ENCODE results near the gene C2orf78. TPM values are rescaled to one million over a fixed set of nuclear protein-coding genes. Genes with fewer than 3 reads are reported as not detected.
"Not testable (repeated sequence)": the region's sequence is repeated elsewhere in the genome, so short reads cannot be mapped to it uniquely, and the experiment has no call there.

C2orf78 gene, protein sequence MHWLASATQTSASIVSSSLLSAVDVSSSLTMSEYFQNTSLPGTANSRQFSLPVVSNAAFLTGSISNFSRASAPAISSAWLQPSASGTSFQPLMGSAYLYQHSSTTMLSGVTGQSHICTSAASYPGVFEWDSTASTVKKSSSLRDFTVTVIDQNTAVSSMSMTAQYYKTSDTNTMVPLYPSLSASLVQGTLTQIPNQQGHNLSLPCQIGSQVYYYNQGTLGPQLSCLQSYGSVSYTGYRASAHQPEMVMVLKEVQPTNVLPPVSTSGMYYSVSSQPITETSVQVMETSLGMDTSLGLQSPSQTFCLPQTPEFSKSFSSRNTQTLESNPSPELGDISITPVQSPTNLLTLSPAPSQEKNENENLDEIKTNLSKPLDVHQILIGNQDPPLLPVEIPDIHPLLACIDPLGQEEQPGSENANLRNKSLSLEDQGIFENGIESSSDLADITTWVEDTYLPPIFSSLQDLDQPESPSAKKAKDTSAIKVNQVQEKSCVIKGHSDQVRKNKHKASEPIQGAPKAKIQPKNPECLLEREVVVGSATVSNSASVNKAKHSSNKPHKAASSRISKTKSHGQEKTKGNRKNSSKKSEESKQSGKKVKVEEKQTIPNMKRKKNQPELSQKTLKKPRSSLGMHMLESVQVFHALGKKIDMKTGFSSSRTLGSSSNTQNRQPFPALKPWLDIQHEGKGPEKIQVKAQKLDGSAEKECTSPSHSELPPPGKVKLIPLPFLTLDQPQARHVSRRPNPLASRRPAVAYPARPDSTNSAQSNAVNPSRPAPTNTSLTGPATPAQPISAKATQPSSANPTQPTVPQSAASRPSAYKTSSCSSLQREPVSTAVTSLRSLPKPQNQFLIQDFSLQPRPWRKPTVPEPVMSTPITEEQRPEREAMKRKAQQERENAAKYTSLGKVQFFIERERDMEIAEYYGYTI
- total RNA-seq (not detected), polyA plus RNA-seq (not detected), total RNA-seq (not detected)

DNA sequence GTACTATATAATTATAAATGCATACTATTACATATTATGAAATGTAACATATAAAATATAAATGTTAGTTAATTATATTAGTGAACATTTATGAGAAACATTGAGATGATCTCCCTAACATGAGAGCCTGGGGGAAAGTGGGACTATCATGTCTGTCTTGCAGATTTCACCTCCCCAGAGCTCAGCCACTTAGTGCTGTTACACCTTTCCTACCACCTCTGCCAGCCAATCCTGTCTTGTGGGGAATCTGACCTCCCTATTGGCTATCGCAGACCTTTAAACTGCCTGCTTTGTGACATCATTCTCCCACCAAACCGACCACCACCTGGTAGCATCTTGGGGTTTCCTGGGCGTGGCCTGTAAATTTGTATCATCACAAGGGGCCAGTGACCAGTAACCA is at the start of gene C2orf78:
TSS of gene C2orf78 (plus strand) at position 301 of the 400 bp plus-strand sequence. CDS start 127 bp downstream, outside the sequence.
- H3K36me3 ChIP-seq (ENCODE audit: control insufficient read depth in 2 of 3, insufficient read depth in 3 of 3, low read length in 3 of 3); H3K27ac ChIP-seq (ENCODE audit: low read depth, low read length); CTCF ChIA-PET; H3K4me1 ChIP-seq (ENCODE audit: control insufficient read depth in 2 of 2, insufficient read depth in 2 of 2, low read length in 2 of 2); H3K27me3 ChIP-seq (ENCODE audit: control insufficient read depth in 2 of 2, insufficient read depth in 2 of 2, low read length in 2 of 2); H3K36me3 Mint-ChIP-seq; POLR2A ChIA-PET; H3K9me3 ChIP-seq (ENCODE audit: control insufficient read depth in 2 of 3, low read length in 3 of 3); H3K9me3 Mint-ChIP-seq; ATAC-seq; H3K4me3 ChIP-seq (ENCODE audit: low read length); H3K4me3 Mint-ChIP-seq; H3K27me3 Mint-ChIP-seq; DNase-seq; H3K27ac Mint-ChIP-seq: not testable (repeated sequence)
- peaks cover 3 to 14% (median 10%) of the 10 kb centered on the region in 7 donors for H3K4me1 Mint-ChIP-seq
- intact Hi-C loops (cut with micrococcal nuclease), result loop anchor here in 1 of 2 donors (10.0 kb wide), 1 partner anchor 549 kb away; the partner anchor contains the start of genes CCT7 and PRADC1

DNA sequence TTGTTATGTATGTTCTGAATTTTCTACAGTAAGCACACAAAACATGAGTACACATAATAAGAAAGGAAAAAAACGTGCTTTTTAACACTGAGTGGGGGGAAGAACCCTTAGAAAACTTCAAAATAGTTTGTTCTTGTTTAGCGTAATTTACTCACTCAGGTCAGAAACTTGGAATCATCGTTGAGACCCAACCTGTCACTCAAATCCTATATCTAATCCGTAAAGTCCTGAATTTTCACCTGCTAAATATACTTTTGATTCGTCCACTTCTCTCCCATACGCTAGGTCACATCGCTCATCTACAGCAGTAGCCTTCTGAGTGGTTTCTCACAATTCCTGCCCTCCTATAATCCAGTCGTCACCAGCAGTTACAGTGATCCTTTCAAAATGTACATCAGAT is 47.6 kb upstream of the C2orf78 start:
- peak overlapping the region; percentile 85 to 97 (median 91) for H3K27ac Mint-ChIP-seq
- POLR2A ChIA-PET, result interaction anchor here (0.9 to 1.9 kb wide), 6 partner anchors 44 to 720 kb away, joined by 5 to 8 read pairs (median 6); partner anchors contain the start of genes CCT7, INO80B, PRADC1 and STAMBP

DNA sequence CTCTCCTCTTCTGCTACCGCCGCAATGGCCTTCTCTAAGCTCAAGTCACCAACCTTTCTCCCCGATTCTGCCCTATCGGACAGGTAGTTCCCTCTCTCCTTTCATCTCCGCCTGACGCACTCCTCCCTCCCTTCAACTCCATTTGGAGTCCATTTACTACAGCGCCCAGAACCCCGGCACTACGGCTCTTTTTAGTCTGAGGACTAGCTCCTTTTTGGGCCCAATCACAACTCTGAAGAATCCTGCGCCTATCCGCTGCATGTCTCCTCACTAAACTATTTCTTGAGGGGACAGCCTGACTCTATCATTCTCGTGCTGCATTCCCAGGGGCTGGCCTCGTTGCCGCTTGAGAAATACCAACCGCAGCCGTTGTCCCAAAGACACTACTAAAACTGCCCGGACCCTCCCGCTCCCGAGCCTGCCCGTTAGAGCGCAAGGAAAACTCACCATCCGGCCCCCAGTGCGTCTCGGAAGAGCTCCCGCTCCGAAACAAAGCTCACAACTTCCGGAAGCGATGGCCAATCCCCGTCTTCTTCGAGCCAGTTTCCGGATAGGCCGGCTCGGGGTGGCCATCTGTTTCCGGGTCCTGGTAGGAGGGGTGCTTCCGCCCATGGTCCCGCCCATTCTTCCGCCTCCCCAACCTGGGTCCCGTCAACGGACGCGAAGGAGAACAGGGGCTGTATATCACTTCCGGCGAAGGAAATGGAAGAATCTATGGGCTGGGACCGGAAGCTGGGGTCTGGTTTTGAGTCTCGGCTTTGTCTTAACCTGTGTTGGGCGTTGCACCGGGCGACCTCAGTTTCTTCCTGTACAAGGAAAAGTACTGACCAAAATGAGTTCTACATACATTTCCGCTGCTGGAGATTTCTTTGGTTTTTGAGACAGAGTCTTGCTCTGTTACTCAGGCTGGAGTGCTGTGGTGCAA is 46.9 kb upstream of the C2orf78 start, which contains the start of gene TPRKB:
TSS of gene TPRKB (minus strand) at position 491 of the 925 bp plus-strand sequence. CDS start 2,776 bp downstream, outside the sequence.
- Histone ChIP-seq H3K9me3 (ENCODE audit: control insufficient read depth in 2 of 3, low read length in 3 of 3) (no peaks in the 10 kb centered on the region), H3K36me3 (ENCODE audit: control insufficient read depth in 2 of 3, insufficient read depth in 3 of 3, low read length in 3 of 3) (peaks cover 0 to 17% (median 4%) of the 10 kb centered on the region in 3 experiments), H3K27ac (ENCODE audit: low read depth, low read length) (peak within 1 kb of the TSS; percentile 67), H3K4me3 (ENCODE audit: low read length) (peak within 1 kb of the TSS; percentile 78), H3K27me3 (ENCODE audit: control insufficient read depth in 2 of 2, insufficient read depth in 2 of 2, low read length in 2 of 2) (no peaks in the 10 kb centered on the region), H3K4me1 (ENCODE audit: control insufficient read depth in 2 of 2, insufficient read depth in 2 of 2, low read length in 2 of 2) (peaks cover 8 to 14% of the 10 kb centered on the region in 2 donors)
- intact Hi-C loops (cut with micrococcal nuclease), result loop anchor here (1.0 to 5.0 kb wide), 21 partner anchors 43 to 917 kb away; partner anchors contain the start of genes C2orf81 (in 2 of the 2), DGUOK (in 2 of the 2), DUSP11 (in 2 of the 2) and SEMA4F (in 2 of the 2)
- ChIA-PET CTCF (interaction anchor here (0.6 to 1.4 kb wide), 2 partner anchors 12 to 560 kb away, joined by 3 read pairs; no protein-coding TSS in a partner anchor), POLR2A (interaction anchor here (0.6 to 1.9 kb wide), 17 partner anchors 20 to 789 kb away, joined by 3 to 8 read pairs (median 5); partner anchors contain the start of genes ALMS1, CCDC142, CCT7 and DQX1)
- peaks cover 10 to 31% (median 21%) of the 10 kb centered on the region in 7 donors for H3K4me1 Mint-ChIP-seq
- peak within 1 kb of the TSS; percentile 92 to 98 (median 98) for H3K4me3 Mint-ChIP-seq
- DNase-seq (peak; percentile 73 to 95 (median 94)), ATAC-seq (peak; percentile 99)
- peaks cover 0 to 8% (median 0%) of the 10 kb centered on the region in 11 donors for H3K9me3 Mint-ChIP-seq
- peaks cover 0 to 2% (median 0%) of the 10 kb centered on the region in 5 donors for H3K27me3 Mint-ChIP-seq
- peaks cover 0 to 36% (median 20%) of the 10 kb centered on the region in 5 donors for H3K36me3 Mint-ChIP-seq
- H3K27ac Mint-ChIP-seq, result peak within 1 kb of the TSS; percentile 85 to 97 (median 91)

More for the DNA sequence above, 47.6 kb upstream of the C2orf78 start:
- intact Hi-C loops (cut with micrococcal nuclease), result loop anchor here (2.0 to 5.0 kb wide), 6 partner anchors 190 to 916 kb away; partner anchors contain the start of genes BOLA3 (in 1 of the 2), DGUOK (in 1 of the 2), EXOC6B (in 1 of the 2) and MTHFD2 (in 1 of the 2)
- H3K4me3 ChIP-seq (ENCODE audit: low read length), result peak overlapping the region; percentile 78
- no peaks in the 10 kb centered on the region for H3K9me3 ChIP-seq (ENCODE audit: control insufficient read depth in 2 of 3, low read length in 3 of 3)
- peak overlapping the region; percentile 67 for H3K27ac ChIP-seq (ENCODE audit: low read depth, low read length)
- Mint-ChIP-seq H3K9me3 (peaks cover 0 to 8% (median 0%) of the 10 kb centered on the region in 11 donors), H3K36me3 (peaks cover 0 to 32% (median 12%) of the 10 kb centered on the region in 5 donors), H3K27me3 (peaks cover 0 to 2% (median 0%) of the 10 kb centered on the region in 5 donors), H3K4me1 (peaks cover 10 to 31% (median 21%) of the 10 kb centered on the region in 7 donors), H3K4me3 (peak overlapping the region; percentile 92 to 98 (median 98))
- H3K4me1 ChIP-seq (ENCODE audit: control insufficient read depth in 2 of 2, insufficient read depth in 2 of 2, low read length in 2 of 2), result peaks cover 8 to 14% of the 10 kb centered on the region in 2 donors
- peaks cover 4 to 24% (median 8%) of the 10 kb centered on the region in 3 experiments for H3K36me3 ChIP-seq (ENCODE audit: control insufficient read depth in 2 of 3, insufficient read depth in 3 of 3, low read length in 3 of 3)
- DNase-seq (no peak), ATAC-seq (no peak)
- CTCF ChIA-PET, result interaction anchor here (1.4 kb wide), 1 partner anchor 559 kb away, joined by 3 read pairs; no protein-coding TSS in a partner anchor
- H3K27me3 ChIP-seq (ENCODE audit: control insufficient read depth in 2 of 2, insufficient read depth in 2 of 2, low read length in 2 of 2), result no peaks in the 10 kb centered on the region

- Mint-ChIP-seq H3K27ac (peak overlapping the region in 1 of 9 donors; percentile 20), H3K9me3 (peaks cover 0 to 8% (median 1%) of the 10 kb centered on the region in 11 donors), H3K4me1 (peaks cover 11 to 31% (median 18%) of the 10 kb centered on the region in 7 donors), H3K27me3 (peaks cover 0 to 2% (median 0%) of the 10 kb centered on the region in 5 donors), H3K36me3 (peaks cover 0 to 38% (median 25%) of the 10 kb centered on the region in 5 donors), H3K4me3 (peak overlapping the region in 1 of 10 donors; percentile 60)
- Histone ChIP-seq H3K4me1 (ENCODE audit: control insufficient read depth in 2 of 2, insufficient read depth in 2 of 2, low read length in 2 of 2) (peaks cover 8 to 14% of the 10 kb centered on the region in 2 donors), H3K4me3 (ENCODE audit: low read length) (no peak overlapping the region), H3K27ac (ENCODE audit: low read depth, low read length) (no peak overlapping the region), H3K36me3 (ENCODE audit: control insufficient read depth in 2 of 3, insufficient read depth in 3 of 3, low read length in 3 of 3) (no peaks in the 10 kb centered on the region), H3K27me3 (ENCODE audit: control insufficient read depth in 2 of 2, insufficient read depth in 2 of 2, low read length in 2 of 2) (no peaks in the 10 kb centered on the region), H3K9me3 (ENCODE audit: control insufficient read depth in 2 of 3, low read length in 3 of 3) (no peaks in the 10 kb centered on the region)
- intact Hi-C loops (cut with micrococcal nuclease), result loop anchor here in 1 of 2 donors (5.0 kb wide), 3 partner anchors 458 to 913 kb away; partner anchors contain the start of genes EXOC6B, MTHFD2 and SEMA4F
- DNase-seq, result no peak
- ChIA-PET CTCF (no interaction called here), POLR2A (no interaction called here)
- ATAC-seq, result no peak
These were observed 44.9 kb upstream of the C2orf78 start for GRCh38 chr2:73739101-73739500.

DNA sequence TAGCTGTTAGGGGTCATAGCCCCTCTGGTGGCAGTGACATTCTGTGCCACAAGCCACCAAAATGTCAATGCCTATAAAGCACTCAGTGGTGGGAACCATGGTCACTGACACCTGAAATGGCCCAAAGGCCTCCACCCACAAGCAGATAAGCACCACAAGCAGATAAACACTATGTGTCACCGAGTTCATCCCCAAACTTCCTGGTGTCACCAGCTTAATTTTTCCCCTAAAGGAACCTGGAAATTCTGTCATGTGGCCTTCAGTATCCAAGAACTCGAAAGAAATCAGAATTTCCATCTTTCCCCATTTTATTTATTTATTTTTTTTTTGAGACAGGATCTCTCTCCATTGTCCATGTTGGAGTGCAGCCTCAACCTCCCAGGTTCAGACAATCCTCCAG is 43.2 kb upstream of the C2orf78 start:
- no peak overlapping the region for H3K4me3 ChIP-seq (ENCODE audit: low read length)
- intact Hi-C loops (cut with micrococcal nuclease), result no loop called here
- H3K27me3 ChIP-seq (ENCODE audit: control insufficient read depth in 2 of 2, insufficient read depth in 2 of 2, low read length in 2 of 2), result no peaks in the 10 kb centered on the region
- ChIA-PET POLR2A (interaction anchor here (0.6 kb wide), 1 partner anchor 15 kb away, joined by 4 read pairs; no protein-coding TSS in a partner anchor), CTCF (no interaction called here)
- H3K4me1 Mint-ChIP-seq, result peaks cover 11 to 25% (median 18%) of the 10 kb centered on the region in 7 donors
- H3K36me3 Mint-ChIP-seq, result peaks cover under 1 to 48% (median 37%) of the 10 kb centered on the region in 5 donors
- peaks cover 8 to 12% of the 10 kb centered on the region in 2 donors for H3K4me1 ChIP-seq (ENCODE audit: control insufficient read depth in 2 of 2, insufficient read depth in 2 of 2, low read length in 2 of 2)
- ATAC-seq (no peak), DNase-seq (no peak)
- H3K9me3 ChIP-seq (ENCODE audit: control insufficient read depth in 2 of 3, low read length in 3 of 3), result no peaks in the 10 kb centered on the region
- peaks cover 0 to 8% (median 2%) of the 10 kb centered on the region in 11 donors for H3K9me3 Mint-ChIP-seq
- no peak overlapping the region for H3K4me3 Mint-ChIP-seq
- peaks cover 0 to 2% (median 0%) of the 10 kb centered on the region in 5 donors for H3K27me3 Mint-ChIP-seq
- peaks cover 0 to under 1% (median 0%) of the 10 kb centered on the region in 3 experiments for H3K36me3 ChIP-seq (ENCODE audit: control insufficient read depth in 2 of 3, insufficient read depth in 3 of 3, low read length in 3 of 3)
- H3K27ac Mint-ChIP-seq, result no peak overlapping the region
- no peak overlapping the region for H3K27ac ChIP-seq (ENCODE audit: low read depth, low read length)
